GM21529 (cell line): ENCODE measurements around the gene PDE11A.
"Not testable (repeated sequence)": the region's sequence is repeated elsewhere in the genome, so short reads cannot be mapped to it uniquely, and the experiment has no call there.

Source experiments
- ATAC-seq: cut with Tn5 transposase; IDR thresholded peaks from one replicate; pipeline ENCODE4 v1.9.1; 2021; ENCODE audit not compliant: unreplicated experiment

The PDE11A gene

GRCh38 chr2:178072383-178073301, at the start of gene PDE11A:
Gene PDE11A, minus strand, starts transcription at chr2:178072777. Its CDS starts 340 bp downstream, at chr2:178072437.
- peak; percentile 56 for ATAC-seq

- no peak for ATAC-seq
Observed at GRCh38 chr2:178119179-178119922, 46.8 kb upstream of the PDE11A start.

GRCh38 chr2:178117725-178118124, 45.1 kb upstream of the PDE11A start:
- ATAC-seq: no peak

- no peak for ATAC-seq
Observed at GRCh38 chr2:178115271-178115670, 42.7 kb upstream of the PDE11A start.

- ATAC-seq: peak; percentile 45
Observed at GRCh38 chr2:178114462-178114861, 41.9 kb upstream of the PDE11A start.

GRCh38 chr2:178112202-178113152, 39.9 kb upstream of the PDE11A start, which contains the start of gene RBM45:
Gene RBM45, plus strand, starts transcription at chr2:178112437. Its CDS starts 110 bp downstream, at chr2:178112547.
- peak; percentile 89 for ATAC-seq

GRCh38 chr2:178111743-178112142, 39.2 kb upstream of the PDE11A start:
- peak; percentile 0 for ATAC-seq

- ATAC-seq: no peak
Observed at GRCh38 chr2:178110681-178111080, 38.1 kb upstream of the PDE11A start.

GRCh38 chr2:178109813-178110212, 37.2 kb upstream of the PDE11A start:
- no peak for ATAC-seq

- no peak for ATAC-seq
Observed at GRCh38 chr2:178108176-178108575, 35.6 kb upstream of the PDE11A start.

GRCh38 chr2:178106053-178106452, 33.5 kb upstream of the PDE11A start:
- no peak for ATAC-seq

- no peak for ATAC-seq
Observed at GRCh38 chr2:178105566-178105965, 33.0 kb upstream of the PDE11A start.

GRCh38 chr2:178101321-178102079, 28.9 kb upstream of the PDE11A start:
- no peak for ATAC-seq

GRCh38 chr2:178093471-178093870, 20.9 kb upstream of the PDE11A start:
- no peak for ATAC-seq

- ATAC-seq: no peak
Observed at GRCh38 chr2:178088774-178089270, 16.2 kb upstream of the PDE11A start.

- ATAC-seq: no peak
Observed at GRCh38 chr2:178084273-178084672, 11.7 kb upstream of the PDE11A start.

GRCh38 chr2:178082408-178083045, 9.9 kb upstream of the PDE11A start:
- no peak for ATAC-seq

- ATAC-seq: not testable (repeated sequence)
Observed at GRCh38 chr2:178079279-178079678, 6.7 kb upstream of the PDE11A start.

- ATAC-seq: no peak
Observed at GRCh38 chr2:178076130-178076529, 3.6 kb upstream of the PDE11A start.
